GM19240 (cell line): ENCODE results near the gene CACNA2D2.

Source experiments
- DNase-seq: peaks from one replicate; pipeline ENCODE4 v3.0.0; 2011; ENCODE audit warnings: low spot score; ENCODE audit not compliant: insufficient read length

Gene CACNA2D2

GRCh38 chr3:50467919-50468318 is 35.5 kb downstream of the CACNA2D2 start:
- no peak for DNase-seq

GRCh38 chr3:50466177-50466576 is 37.3 kb downstream of the CACNA2D2 start:
- DNase-seq: no peak

GRCh38 chr3:50464569-50464968 is 38.9 kb downstream of the CACNA2D2 start:
- no peak for DNase-seq

DNA sequence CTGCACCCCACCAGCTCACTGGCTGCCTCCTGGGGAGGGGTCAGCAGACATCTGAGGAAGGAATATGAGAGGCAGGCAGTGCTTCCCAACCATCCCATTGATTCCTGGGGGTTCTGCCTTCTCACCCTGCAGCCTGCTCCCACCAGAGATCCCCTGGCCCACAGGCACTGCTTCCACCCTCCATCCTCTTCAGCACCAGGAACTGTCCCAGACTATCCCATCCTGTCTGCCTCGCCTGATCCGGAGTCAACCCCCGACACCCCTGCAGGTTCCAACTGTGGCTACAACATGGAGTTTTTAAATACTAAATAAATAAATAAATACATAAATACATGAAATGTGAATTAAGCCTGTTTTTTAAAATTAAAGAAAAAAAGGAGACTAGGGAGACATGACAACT is 43.6 kb downstream of the CACNA2D2 start:
- no peak for DNase-seq

DNA sequence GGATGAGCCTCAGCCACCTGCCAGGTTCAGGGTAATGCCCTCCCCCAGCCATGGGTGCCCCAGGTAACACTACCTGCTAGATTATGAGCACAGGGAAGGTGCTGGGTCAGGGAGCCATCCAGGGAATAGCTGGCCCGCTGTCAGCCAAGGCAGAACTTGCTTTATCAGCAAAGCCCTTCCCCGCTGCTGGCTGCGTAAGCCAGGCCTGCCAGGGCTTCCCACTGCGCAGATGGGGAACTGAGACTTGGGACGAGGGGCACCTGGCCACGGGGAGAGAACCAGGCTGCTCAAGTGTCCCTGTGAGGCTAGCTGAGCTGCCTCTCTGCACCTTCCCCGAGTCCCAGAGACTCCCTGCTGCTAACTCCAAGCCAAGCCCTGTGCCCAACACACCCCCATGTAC is 45.4 kb downstream of the CACNA2D2 start:
- no peak for DNase-seq

- DNase-seq: no peak
Measured at GRCh38 chr3:50455161-50456018, 48.0 kb downstream of the CACNA2D2 start.

DNA sequence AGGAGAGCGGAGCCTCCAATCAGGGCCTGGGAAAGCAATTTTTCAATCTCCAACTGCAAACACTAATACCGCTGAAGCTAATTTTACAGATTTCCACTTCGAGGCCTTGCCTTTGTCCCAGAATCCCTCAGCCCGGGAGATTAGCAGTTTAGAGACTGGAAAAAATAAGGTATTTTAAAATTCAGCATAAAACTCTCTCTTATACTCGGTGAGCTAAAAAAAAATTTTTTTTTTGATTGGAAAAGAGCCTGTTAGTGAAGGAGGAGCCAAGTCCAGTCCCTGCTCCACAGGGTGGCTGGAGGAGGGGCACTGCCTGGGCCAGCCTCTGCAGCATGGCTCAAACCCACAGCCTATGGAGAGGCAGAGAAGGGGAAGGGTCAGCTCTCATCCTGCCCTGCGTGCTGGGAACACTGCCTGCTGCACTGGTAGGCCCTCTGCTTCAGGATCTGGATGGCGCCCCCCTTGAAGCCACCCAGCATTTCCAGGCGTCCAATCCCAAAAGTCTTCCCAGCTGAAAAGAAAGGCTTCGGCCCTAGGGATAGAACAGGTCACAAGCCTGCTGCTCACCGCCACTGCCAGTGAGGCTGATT is 48.9 kb downstream of the CACNA2D2 start:
- no peak for DNase-seq

- DNase-seq: no peak
Measured at GRCh38 chr3:50453907-50454306, 49.5 kb downstream of the CACNA2D2 start.

GRCh38 chr3:50450209-50450921 is 53.1 kb downstream of the CACNA2D2 start:
- DNase-seq: no peak

GRCh38 chr3:50448752-50449539 is 54.5 kb downstream of the CACNA2D2 start:
- DNase-seq: no peak

GRCh38 chr3:50447290-50447840 is 56.1 kb downstream of the CACNA2D2 start:
- DNase-seq: no peak

DNA sequence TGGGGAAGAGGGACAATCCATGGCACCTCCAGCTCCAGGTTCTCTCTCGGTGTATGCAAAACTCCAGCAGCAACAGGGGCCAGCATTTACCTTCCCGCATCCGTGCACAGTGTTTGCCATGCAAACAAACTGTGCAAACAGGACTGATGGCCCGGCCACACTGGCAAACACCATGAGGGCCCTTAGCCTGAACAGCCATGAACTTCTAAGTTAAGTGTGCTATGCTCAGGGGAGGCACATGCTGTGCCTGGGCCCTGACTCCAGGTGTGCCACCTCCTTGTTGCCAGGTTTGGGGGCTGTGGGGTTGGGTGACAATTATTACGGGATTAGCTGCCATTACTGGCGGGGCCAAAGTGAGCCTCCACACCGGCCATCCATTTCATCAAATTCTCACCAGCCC is 57.5 kb downstream of the CACNA2D2 start:
- DNase-seq: no peak

- DNase-seq: no peak
Measured at GRCh38 chr3:50444782-50445181, 58.7 kb downstream of the CACNA2D2 start.

DNA sequence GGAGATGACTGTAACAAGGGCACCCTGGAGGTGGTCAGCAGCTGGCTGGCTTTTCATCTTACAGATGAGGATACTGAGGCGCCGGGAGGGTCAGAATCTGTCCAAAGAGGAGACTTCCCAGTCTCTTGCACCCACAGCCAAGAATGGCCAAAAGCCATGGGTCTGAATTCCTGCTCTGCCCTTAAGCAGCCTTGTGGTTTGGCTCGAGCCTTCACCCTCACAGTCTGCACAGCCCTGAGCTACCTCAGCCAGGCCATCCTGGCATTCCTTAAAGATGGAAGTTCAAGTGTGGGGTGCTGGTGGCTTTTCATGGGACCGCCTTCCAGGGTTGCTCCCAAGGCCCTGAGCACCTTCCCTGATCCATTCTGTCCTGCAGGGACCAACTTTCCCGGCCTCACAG is 59.2 kb downstream of the CACNA2D2 start:
- DNase-seq: no peak

DNA sequence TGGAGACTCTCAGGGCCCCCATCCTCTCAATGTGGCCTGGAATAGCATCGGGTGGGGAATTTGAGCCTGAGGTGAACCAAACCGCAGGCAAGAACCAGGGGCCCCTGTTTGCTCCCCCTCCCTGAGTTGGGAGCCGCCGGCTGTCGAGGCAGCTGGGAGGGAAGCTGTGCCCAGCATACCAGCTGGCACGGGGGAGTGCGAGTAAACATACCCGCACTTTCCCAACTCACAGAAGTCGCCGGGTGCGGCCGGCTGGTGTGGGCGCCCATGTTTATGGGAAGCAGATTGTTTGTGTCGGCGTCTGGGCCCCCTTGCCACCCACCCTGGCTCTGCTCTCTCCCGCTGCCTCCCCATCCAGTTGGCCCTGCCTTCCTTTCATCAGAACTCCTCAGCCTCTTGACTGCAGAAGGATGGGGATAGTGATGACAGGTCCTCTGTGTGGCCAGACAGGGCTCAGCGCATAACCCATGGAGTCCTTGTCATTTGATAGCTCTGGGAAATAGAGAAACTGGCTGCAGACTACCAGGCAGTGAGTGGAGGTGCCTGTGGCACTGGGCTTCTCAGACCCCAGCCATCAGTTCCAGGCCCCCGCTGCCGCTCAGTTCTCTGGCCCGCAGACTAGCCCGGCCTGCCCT is 60.4 kb downstream of the CACNA2D2 start:
- no peak for DNase-seq

DNA sequence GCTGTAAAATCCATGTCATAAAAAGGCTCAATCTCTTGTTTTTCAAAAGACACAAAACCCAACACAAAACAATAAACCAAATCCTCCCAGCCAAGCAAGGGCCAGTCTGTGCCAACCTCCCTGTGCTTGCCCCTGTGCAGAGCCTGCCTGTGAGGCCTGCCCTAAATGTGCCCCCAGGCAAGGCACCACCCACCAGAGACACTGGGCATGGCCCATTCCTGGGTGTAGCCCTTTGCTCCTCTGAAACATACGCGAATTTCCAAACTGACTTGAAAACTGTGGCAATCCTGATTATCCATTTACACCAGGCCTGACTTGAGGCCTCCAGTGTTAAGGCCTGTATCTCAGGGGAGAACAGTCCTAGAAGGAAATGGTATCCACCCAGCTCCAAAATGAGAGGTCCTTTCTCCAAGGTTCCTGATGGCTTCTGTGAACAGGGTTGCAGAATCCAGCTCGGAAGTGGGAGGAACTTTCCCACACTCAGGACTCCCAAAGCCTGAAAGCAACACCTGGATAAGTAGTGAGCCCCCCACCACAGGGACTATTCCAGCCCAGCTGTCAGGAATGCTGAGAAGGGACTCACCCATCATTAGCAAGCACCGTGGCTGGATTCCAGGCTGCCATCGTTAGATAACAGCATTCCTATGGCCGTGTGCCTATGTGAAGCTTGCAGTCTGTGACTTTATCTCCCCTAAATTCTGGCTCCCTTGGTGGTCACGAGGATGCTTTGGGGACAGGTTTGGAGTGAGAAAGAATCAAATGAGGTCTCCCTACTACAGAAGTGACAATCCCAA is 61.8 kb downstream of the CACNA2D2 start:
- no peak for DNase-seq

- DNase-seq: peak; percentile 89
Measured at GRCh38 chr3:50436114-50436674, 67.2 kb downstream of the CACNA2D2 start.

DNA sequence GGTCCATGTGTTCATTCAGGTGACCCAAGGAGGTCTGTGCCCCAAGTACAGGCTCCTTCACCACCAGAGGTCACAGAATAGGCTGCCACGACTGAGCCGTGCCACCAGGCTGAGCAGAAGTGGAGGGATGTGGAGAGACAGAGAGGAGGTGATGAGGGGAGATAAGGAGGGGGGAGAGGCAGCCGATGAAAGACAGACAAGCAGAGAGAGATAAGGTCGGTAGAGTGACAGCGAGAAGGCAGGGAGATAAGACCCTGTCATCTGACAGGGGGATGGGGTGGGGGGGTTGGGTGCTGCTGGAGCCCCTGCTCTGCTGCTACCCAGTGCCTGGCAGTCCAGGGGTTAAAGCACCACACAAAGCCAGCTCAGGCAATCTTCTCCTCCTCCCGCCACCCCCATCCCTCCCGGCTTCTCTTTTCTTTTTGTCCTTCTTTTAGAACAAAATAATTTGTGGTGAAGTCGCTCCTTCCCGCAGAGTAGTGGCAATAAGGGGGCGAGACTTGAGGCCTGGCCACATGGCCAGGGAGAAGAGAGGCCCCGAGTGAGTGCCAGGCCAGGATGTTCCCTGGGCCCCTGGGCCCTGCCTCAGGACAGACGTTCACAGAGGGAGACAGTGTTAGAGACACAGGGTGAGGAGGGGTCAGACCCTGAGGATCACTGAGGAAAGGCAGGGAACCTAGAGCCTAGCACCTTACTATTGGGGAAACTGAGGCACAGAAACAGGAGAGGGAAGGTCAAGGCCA is 67.9 kb downstream of the CACNA2D2 start:
- no peak for DNase-seq

DNA sequence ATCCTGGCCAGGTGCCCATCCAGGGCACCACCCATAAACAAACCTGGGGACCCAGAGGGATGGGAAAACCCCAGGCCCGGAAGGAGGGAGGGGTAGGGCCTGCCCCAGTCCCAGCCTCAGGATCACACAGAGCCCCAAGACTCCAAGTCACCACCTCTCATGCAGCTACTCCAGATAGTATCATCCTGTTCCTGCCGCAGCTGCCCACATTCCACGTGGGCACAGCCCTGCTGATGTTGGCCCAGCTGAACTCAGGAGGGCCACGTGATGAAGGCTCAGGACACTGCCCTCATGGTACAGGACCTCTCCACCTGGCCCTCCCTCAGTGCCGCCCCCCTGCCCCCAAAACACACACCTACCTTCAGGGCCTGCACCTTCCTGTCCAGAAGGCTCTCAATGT is 69.5 kb downstream of the CACNA2D2 start:
- DNase-seq: no peak
